NOMO-1 treated with dmso at 0.1 percent for 144 hours (cell line): Measurements from ENCODE around the gene EVPL.
"Not testable (repeated sequence)": the region's sequence is repeated elsewhere in the genome, so short reads cannot be mapped to it uniquely, and the experiment has no call there.

Source experiments
- DNase-seq: peaks from one replicate; lab custom pipeline; 2025; ENCODE audit not compliant: unreplicated experiment; lab: John Stamatoyannopoulos, UW

Gene EVPL

DNA sequence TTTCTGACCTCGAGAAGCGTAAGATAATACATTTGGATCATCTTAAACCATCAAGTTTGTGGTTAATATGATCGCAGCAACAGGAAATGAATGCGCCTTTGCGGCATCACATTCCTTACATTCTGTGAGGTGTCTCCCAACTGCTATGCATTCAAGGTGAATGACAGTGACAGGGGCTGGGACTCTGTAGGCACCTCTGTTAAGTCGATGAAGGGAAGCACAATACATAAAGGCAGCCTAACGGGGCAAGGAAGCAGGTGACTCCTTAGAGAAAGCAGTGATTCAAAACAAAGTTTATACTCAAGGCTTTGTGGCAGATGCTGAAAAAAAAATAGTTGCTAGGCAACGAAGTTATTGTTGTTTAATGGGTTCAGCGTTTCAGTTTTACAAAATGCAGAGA lies 21.6 kb upstream of the EVPL start:
- no peak for DNase-seq

DNA sequence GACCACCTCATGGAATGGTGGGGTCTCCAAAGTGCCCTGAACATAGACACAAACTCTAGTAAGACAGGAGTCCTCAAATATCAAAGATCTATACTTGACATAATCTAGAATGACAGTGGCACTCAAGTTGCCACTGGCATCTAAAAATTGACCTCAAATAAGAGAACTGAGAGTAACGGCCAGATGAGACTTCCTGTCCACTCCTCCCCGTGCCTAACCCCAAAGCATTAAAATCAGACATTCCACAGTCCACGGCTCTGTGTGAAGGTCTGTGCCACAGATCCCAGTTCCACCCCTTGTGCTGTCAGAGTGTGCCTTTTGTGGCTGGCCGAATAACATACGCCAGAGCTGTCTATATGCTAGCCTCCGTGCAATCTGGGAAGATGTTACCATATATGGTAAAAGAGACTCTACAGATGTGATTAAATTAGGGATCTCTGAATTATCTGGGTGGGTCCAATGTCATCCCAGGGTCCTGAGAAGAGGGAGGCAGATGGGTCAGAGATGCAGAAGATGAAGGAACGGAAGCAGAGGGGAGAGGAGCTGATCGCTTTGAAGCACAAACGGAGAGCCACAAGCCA lies 21.0 kb upstream of the EVPL start:
- no peak for DNase-seq

- no peak for DNase-seq
These were observed 19.0 kb upstream of the EVPL start for GRCh38 chr17:76046064-76046463.

DNA sequence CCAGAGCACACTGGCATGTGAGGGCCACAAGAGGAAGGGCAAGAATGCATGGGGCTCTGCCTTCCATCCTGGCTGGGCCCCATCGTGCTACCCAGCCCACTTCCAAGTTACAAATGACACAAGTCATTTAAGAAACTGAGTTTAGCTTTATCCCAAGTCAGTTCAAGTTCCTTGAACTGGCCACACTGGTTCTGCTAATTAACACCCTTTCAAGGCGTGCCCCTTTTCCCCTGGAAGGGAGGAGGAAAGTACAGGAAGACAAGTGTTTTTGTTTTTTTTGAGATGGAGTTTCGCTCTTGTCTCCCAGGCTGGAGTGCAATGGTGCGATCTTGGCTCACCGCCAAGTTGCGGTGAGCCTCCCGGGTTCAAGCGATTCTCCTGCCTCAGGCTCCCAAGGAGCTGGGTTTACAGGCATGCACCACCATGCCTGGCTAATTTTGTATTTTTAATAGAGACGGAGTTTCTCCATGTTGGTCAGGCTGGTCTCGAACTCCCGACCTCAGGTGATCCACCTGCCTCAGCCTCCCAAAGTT lies 17.4 kb upstream of the EVPL start:
- not testable (repeated sequence) for DNase-seq

- not testable (repeated sequence) for DNase-seq
These were observed 15.8 kb upstream of the EVPL start for GRCh38 chr17:76042868-76043267.

GRCh38 chr17:76040376-76040775 lies 13.3 kb upstream of the EVPL start:
- no peak for DNase-seq

DNA sequence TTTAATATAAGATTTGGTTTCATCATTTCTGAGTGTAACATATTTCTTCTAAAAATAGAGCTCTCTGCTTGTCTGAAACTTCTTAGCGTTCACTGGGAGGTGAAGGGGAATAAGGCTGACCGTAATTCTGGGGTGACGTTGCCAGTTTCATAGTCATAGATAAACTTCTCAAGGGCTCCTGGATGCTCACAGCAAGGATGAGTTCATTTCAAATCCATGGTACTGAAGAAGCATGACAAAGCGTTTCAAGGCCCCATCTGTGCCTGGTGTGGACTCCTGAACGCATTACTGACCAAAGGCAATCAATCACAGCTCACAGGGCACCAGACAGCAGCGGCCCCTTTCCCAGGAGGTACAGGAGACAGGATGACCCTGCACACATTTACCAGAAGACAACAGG lies 12.0 kb upstream of the EVPL start:
- no peak for DNase-seq

GRCh38 chr17:76038050-76038449 lies 10.9 kb upstream of the EVPL start:
- no peak for DNase-seq

- DNase-seq = no peak
These were observed 9.6 kb upstream of the EVPL start for GRCh38 chr17:76036497-76037261.

- no peak for DNase-seq
These were observed 7.6 kb upstream of the EVPL start for GRCh38 chr17:76034428-76035350.

GRCh38 chr17:76033139-76033538 lies 6.0 kb upstream of the EVPL start:
- no peak for DNase-seq

GRCh38 chr17:76032780-76033108 lies 5.6 kb upstream of the EVPL start:
- no peak for DNase-seq

GRCh38 chr17:76032073-76032779 lies 5.1 kb upstream of the EVPL start:
- DNase-seq = no peak

DNA sequence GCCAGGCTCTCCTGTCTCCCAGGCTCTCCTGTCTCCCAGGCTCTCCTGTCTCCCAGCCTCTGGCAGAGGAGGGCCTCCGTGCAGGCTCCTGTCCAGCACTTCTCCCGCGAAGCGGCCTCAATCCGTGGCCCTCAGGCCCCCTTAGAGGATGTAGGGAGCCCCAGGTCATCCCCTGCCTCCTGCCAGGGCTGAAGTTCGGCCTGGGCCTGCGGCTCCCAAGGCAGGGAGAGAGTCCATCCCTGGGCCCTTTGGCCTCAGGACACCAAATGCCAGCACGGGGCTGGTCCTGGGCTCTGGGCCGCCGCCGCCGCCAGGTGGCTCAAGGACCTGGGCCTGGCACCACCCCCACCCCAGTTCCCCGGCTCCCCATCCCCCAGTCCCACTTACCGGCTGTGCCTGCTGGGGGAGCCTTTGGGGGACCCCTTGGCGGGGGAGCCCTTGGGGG lies 370 bp downstream of the EVPL start:
- DNase-seq = no peak

- no peak for DNase-seq
These were observed 1.8 kb downstream of the EVPL start for GRCh38 chr17:76025294-76025693.

- DNase-seq = no peak
These were observed 2.8 kb downstream of the EVPL start for GRCh38 chr17:76024353-76024752.

- DNase-seq = no peak
These were observed 3.2 kb downstream of the EVPL start for GRCh38 chr17:76023900-76024237.

DNA sequence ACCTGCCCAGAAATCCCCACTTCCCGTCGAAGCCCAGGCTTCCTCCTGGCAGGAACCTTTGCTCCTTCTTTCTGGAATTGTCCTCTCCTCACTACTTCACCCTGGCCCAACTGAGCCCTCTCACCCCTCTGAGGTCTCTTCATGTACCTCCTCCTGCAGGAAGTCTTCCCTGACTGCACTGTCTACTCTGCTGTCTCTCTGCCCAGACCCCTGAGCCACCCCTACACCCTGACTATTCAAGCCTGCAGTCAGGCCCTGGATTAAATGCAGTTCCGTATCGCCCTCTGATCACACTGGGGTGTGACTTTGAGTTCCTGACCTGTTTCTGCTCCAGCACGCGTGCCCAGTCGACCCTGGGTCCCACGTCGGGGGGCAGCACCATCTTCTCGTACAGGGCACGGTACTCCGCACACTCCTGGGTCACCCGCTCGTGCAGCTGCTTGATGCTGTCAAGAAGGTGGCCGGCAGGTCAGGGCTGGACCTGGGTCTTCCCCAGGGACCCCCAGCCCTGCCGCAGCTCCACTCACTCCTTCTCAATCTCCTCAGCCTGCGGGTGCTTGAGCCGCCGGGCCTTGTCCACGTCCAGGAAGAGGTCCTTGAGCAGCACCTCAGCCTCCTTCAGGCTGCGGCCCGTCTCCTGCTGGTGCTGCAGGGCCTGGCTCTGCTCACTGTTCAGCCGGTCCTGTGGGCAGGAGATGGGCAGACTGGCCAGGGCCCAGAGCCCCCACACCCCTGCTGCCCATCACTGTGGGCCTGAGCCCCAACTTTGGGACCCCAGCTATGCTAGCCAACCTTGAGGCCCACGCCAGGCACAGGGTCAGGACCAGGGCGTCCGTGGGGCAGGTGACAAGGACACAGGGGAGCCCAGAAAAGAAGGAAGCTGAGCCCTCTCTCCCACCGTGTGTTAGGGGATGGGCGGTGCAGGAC lies 3.9 kb downstream of the EVPL start:
- DNase-seq = no peak

DNA sequence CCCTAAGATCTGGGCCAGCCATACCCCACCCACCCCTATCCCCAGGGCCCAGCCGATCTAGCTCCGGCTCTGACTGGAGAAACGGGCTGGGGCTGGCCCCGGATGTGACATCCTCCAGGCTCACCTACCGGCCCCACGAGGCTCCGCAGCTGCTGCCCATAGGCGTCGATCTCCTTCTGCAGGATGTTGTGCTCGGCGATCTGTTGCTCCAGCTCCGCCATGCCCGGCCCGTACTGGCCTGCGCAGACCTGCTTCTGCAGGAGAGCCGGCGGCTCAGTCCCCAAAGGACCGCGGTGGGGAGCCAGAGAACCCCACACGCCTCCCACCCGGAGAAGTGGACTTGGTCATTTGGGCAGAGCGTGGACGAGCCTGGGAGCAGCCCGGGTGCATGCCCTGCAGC lies 4.8 kb downstream of the EVPL start:
- DNase-seq = no peak

DNA sequence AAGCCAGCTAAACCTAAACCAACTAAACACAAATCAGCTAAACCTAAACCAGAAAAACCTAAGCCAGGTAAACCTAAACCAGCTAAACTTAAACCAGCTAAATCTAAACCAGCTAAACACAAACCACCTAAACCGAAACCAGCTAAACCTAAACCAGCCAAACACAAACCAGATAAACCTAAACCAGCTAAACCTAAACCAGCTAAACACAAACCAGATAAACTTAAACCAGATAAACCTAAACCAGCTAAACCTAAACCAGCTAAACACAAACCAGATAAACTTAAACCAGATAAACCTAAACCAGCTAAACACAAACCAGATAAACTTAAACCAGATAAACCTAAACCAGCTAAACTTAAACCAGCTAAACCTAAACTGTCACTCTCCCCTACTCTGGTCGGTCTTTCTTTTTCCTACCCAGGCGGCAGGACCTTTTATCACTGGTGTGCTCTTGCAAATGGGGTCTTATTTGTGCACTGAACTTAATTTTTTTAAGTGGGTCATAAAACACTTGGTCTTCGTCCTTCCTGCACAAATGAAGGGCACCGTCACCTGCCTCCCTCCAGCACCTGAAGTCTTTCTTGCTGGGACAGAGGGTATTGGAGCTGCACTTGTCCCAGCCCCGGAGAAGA lies 7.2 kb downstream of the EVPL start:
- no peak for DNase-seq
